ENCODE results near the gene KDM2B.

The KDM2B gene

GRCh38 chr12:121483949-121484348, 96.9 kb downstream of the KDM2B start:
- Mint-ChIP-seq H3K27ac (peak overlapping the region in 1 of 3 experiments; percentile 21), H3K27me3 (ENCODE audit: low read depth) (no peaks in the 10 kb centered on the region), H3K4me1 (no peaks in the 10 kb centered on the region), H3K4me3 (no peak overlapping the region), H3K36me3 (ENCODE audit: low read depth) (peaks cover 29% of the 10 kb centered on the region), H3K9me3 (no peaks in the 10 kb centered on the region)
- no peak for TF ChIP-seq CTCF (IDR thresholded peaks at IDR 0.05; ENCODE audit: unreplicated experiment in 3 of 3)

- no peak for TF ChIP-seq CTCF (IDR thresholded peaks at IDR 0.05; ENCODE audit: unreplicated experiment in 3 of 3)
These were observed 104.3 kb downstream of the KDM2B start for GRCh38 chr12:121476477-121476876.

GRCh38 chr12:121475279-121475678, 105.5 kb downstream of the KDM2B start:
- no peak overlapping the region for H3K4me3 Mint-ChIP-seq
- peaks cover 6% of the 10 kb centered on the region for H3K4me1 Mint-ChIP-seq
- H3K27me3 Mint-ChIP-seq (ENCODE audit: low read depth): peaks cover 4% of the 10 kb centered on the region
- H3K27ac Mint-ChIP-seq: no peak overlapping the region
- H3K36me3 Mint-ChIP-seq (ENCODE audit: low read depth): peaks cover 8% of the 10 kb centered on the region
- no peaks in the 10 kb centered on the region for H3K9me3 Mint-ChIP-seq
- TF ChIP-seq CTCF (IDR thresholded peaks at IDR 0.05; ENCODE audit: unreplicated experiment in 3 of 3): no peak

More at GRCh38 chr12:121476477-121476876, 104.3 kb downstream of the KDM2B start:
- no peaks in the 10 kb centered on the region for H3K9me3 Mint-ChIP-seq
- H3K36me3 Mint-ChIP-seq (ENCODE audit: low read depth): peaks cover 17% of the 10 kb centered on the region
- H3K27ac Mint-ChIP-seq: no peak overlapping the region
- H3K4me1 Mint-ChIP-seq: peaks cover 6% of the 10 kb centered on the region
- H3K27me3 Mint-ChIP-seq (ENCODE audit: low read depth): no peaks in the 10 kb centered on the region
- no peak overlapping the region for H3K4me3 Mint-ChIP-seq

DNA sequence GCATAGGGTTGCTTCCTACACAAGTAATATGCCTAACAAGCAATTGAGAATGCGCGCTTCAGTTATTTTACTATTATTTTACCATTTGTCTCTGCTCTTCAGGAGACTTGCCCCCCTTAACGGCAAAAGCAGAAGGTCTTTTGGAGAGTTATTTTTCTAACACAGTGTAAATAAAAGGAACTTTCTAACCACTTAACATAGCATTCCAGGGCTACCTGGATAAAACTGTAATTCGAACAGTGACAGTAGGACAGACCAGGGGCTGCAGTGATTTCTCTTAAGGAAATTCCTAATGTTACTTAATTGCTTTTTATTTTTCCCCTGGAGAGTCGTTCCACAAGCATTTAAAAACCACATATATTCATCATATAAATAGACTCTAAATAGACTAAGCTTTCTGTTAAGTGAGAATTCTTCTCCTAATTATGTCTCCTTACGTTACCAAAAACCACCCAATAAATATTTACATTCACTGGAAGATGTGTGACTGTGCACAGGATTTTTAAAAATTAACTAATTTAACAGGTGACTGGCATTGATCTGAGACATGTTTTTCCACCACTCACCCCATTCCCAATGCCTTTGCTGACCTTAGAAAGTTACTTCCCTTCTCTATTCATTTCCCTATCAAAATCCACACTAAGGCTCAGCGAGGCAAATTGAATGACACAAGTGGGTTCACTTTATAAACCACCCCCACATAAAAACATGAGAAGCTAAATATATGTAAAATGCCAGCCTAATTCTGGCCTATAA, 108.5 kb downstream of the KDM2B start:
- Mint-ChIP-seq H3K4me1 (peaks cover 6% of the 10 kb centered on the region), H3K27ac (peak overlapping the region in 1 of 3 experiments; percentile 57), H3K36me3 (ENCODE audit: low read depth) (no peaks in the 10 kb centered on the region), H3K4me3 (no peak overlapping the region), H3K27me3 (ENCODE audit: low read depth) (peaks cover 4% of the 10 kb centered on the region), H3K9me3 (no peaks in the 10 kb centered on the region)
- TF ChIP-seq CTCF (IDR thresholded peaks at IDR 0.05; ENCODE audit: unreplicated experiment in 3 of 3): no peak

GRCh38 chr12:121470751-121471150, 110.1 kb downstream of the KDM2B start:
- no peak for TF ChIP-seq CTCF (IDR thresholded peaks at IDR 0.05; ENCODE audit: unreplicated experiment in 3 of 3)
- no peaks in the 10 kb centered on the region for H3K36me3 Mint-ChIP-seq (ENCODE audit: low read depth)
- peak overlapping the region in 2 of 3 experiments; percentile 16 to 37 for H3K4me3 Mint-ChIP-seq
- peaks cover 7% of the 10 kb centered on the region for H3K27me3 Mint-ChIP-seq (ENCODE audit: low read depth)
- H3K4me1 Mint-ChIP-seq: peaks cover 12% of the 10 kb centered on the region
- no peaks in the 10 kb centered on the region for H3K9me3 Mint-ChIP-seq
- H3K27ac Mint-ChIP-seq: no peak overlapping the region

GRCh38 chr12:121468499-121468801, 112.4 kb downstream of the KDM2B start:
- H3K27ac Mint-ChIP-seq: no peak overlapping the region
- peaks cover 7% of the 10 kb centered on the region for H3K27me3 Mint-ChIP-seq (ENCODE audit: low read depth)
- peak overlapping the region; percentile 63 to 73 (median 73) for H3K4me3 Mint-ChIP-seq
- H3K9me3 Mint-ChIP-seq: no peaks in the 10 kb centered on the region
- no peaks in the 10 kb centered on the region for H3K36me3 Mint-ChIP-seq (ENCODE audit: low read depth)
- H3K4me1 Mint-ChIP-seq: peaks cover 18% of the 10 kb centered on the region
- TF ChIP-seq CTCF (IDR thresholded peaks at IDR 0.05; ENCODE audit: unreplicated experiment in 3 of 3): no peak

All from nephron (organoid).